Activated T-helper 1 cell treated with anti-CD3 and anti-CD28 coated beads, Interleukin-2, amount 50 U/mL, for 16 hours (primary cell): Measurements from ENCODE around the gene STX1B.

Source experiments
- DNase-seq, 2 donors: peaks; one replicate each; pipeline ENCODE4 v3.0.0-alpha.2; 2020; ENCODE audit warnings: low read depth in 1 of 2, low spot score in 1 of 2

The STX1B gene

GRCh38 chr16:30996985-30997724 is 13.3 kb downstream of the STX1B start:
- peak; percentile 75 to 76 for DNase-seq

- DNase-seq = no peak
These were observed 14.0 kb downstream of the STX1B start for GRCh38 chr16:30996324-30996984.

- DNase-seq = no peak
These were observed 14.5 kb downstream of the STX1B start for GRCh38 chr16:30995927-30996323.

DNA sequence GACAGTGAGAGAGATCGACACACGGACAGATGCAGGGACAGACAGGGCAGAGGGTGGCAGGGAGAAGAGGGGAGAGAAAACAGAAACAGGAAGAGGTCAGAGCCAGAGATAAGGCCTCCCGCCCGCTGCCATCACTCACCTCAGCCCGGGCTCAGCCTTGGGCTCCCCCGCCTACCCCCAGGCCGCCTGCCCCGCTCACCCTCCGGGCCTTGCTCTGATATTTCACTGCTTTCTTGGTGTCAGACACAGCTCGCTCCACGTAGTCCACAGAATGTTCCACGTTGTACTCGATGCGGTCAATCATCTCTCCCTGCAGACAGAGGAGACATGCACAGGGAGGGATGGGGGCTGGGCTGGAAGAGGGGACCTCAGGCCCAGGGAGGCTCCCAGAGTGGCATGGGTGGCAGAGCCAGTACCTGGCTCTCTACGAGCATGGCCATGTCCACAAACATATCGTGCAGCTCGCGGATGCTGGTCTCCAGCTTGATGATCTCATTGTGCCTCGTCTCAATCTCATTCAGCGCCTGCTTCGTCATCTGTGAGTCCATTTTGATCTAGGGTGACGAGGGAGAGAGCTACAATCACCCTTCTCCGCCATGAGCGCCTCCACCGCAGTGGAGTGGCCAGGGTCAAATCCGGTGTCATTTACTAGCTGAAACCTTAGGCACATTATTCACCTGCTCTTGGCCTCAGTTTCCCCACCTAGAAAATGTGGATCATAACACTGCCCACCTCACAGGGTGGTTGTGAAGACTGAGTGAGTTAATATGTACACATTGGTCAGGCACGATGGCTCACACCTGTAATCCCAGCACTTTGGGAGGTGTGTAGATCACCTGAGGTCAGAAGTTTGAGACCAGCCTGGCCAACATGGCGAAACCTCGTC is 17.3 kb downstream of the STX1B start:
- DNase-seq = no peak

DNA sequence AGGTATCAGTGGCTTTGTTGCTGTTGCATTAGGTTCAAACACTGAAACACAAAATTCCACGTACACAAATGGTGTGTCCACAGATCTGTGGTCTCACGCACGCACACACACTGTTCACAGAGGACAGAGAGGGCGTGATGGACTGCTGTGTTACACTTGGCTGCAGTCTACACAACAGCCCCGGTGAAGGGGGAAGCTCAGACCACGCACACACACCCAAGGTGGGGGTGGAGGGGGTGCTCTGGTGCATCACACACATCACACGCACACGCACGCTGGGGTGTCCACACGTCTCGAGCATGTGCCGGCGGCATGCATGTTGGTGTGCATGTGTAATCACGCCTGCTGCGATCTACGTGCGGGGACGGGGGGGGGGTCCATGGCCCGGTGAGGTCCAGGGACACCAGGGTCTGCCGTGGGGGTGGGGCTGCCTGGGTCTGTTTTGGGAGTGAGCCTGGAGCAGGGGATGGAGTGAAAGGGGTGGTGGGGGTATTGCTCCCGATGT is 18.1 kb downstream of the STX1B start:
- no peak for DNase-seq

- no peak for DNase-seq
These were observed 19.4 kb downstream of the STX1B start for GRCh38 chr16:30991052-30991451.

GRCh38 chr16:30990105-30990504 is 20.3 kb downstream of the STX1B start:
- no peak for DNase-seq

GRCh38 chr16:30989469-30990047 is 20.9 kb downstream of the STX1B start:
- no peak for DNase-seq

DNA sequence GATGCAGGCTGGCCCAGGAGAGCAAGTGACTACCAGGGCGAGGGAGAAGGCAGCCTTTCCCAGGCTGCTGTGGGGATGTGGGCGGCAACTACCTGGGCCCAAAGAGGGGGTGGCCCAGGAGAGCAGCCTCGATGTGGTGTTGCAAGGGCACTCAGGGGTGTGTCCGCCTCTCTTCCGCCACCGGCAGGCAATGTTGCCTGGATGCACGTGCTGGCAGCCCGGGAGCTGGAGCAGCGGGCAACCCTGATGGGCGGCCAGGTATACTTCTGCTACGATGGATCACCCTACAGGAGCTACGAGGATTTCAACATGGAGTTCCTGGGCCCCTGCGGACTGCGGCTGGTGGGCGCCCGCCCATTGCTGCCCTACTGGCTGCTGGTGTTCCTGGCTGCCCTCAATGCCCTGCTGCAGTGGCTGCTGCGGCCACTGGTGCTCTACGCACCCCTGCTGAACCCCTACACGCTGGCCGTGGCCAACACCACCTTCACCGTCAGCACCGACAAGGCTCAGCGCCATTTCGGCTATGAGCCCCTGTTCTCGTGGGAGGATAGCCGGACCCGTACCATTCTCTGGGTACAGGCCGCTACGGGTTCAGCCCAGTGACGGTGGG is 22.8 kb downstream of the STX1B start:
- no peak for DNase-seq

GRCh38 chr16:30986129-30986991 is 24.1 kb downstream of the STX1B start:
- no peak for DNase-seq

DNA sequence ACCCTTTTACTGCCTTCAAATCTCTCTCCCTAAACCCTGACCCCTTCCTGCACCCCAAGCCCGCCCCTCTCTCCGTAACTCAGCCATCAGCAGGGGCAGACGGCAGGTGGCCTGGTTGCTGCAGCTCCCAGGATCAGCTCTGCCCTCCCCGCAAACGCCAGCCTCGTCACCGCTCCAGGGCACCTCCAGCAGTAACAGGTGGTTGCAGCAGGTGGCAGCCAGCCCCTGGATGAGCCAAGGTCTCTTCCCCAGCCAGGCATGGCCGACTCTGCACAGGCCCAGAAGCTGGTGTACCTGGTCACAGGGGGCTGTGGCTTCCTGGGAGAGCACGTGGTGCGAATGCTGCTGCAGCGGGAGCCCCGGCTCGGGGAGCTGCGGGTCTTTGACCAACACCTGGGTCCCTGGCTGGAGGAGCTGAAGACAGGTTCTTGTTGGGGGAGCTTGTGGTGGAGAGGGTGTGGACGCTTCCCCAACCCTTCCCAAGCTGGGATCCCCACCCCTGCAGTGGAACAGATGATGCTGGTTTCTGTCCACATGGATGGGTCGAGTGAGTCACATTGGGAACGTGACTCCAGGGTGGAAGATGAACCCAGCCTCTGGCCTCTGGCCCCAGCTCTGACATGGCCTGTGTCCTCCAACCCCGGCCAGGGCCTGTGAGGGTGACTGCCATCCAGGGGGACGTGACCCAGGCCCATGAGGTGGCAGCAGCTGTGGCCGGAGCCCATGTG is 24.9 kb downstream of the STX1B start:
- no peak for DNase-seq

DNA sequence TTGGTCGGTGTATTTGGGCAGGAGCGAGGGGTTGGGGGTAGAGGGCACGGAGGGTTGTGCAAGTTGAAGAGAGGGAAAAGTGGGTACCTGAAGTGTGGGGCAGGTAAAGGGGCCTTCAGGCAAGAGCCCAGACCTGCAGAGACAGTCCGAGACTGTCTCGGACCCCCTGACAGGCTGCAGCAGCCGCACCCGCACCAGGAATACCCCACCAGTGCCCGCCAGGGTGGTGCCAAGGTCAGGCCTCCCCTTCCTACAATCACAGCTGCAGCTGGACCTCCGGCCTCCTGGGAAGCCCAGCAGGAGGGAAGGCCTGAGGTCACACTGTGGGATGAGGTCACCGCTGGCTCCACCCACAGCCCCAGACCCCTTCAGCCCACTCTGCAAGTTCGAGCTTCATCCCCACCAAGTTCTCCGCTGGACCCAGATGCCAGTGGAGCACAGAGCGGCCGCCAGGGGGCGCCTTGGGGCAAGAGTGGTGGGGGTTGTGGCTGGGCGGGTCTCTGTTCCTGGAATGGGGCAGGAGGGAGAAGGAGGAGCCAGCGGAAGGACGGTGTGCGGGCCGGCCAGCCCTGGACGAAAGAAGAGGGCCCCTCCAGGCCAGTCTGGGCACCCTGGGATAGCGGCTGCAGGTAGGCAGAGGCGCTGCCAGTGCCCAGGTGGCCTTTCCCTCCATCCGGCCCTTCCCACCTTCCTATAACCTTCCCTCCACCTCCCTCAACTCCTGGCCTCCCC is 25.6 kb downstream of the STX1B start, which contains the start of gene HSD3B7:
Gene HSD3B7, plus strand, starts transcription at position 539 of the 732 bp plus-strand sequence. CDS start 452 bp downstream, outside the sequence.
- peak; percentile 68 to 72 for DNase-seq

GRCh38 chr16:30983898-30984610 is 26.4 kb downstream of the STX1B start:
- DNase-seq = no peak

DNA sequence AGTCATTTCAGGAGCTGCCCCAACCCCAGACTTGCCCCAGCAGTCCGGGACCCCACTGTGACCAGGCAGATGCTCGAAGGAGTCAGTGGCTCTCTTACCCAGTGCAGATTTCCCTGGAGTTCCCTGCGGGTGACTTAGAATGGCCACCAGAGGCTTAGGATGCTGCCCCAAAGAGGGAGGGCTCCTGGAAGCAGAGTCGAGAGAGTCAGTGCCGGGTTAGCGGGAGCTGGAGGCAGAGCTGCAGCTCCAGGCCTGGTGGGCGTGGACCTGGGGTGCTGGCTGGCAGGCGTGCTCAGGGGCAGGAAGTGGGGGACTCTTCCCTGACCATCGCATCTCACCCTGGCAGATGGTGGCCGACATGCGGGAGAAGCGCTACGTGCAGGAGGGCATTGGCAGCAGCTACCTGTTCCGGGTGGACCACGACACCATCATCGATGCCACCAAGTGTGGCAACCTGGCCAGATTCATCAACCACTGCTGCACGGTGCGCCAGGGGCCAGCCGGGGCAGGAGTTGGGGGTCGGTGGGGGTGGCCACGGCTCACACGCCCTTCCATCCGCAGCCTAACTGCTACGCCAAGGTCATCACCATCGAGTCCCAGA is 27.0 kb downstream of the STX1B start:
- DNase-seq = no peak

- DNase-seq = no peak
These were observed 27.7 kb downstream of the STX1B start for GRCh38 chr16:30982548-30983288.

- no peak for DNase-seq
These were observed 29.5 kb downstream of the STX1B start for GRCh38 chr16:30980959-30981358.

GRCh38 chr16:30980434-30980833 is 30.0 kb downstream of the STX1B start:
- no peak for DNase-seq
